GM12878 (cell line): ENCODE measurements around the gene VWA3B.

Experiments
- BRCA1 ChIP-seq: IDR thresholded peaks from 2 replicates; pipeline ENCODE4 v1.6.1; 2011; ENCODE audit warnings: low read depth, low read length, improper control_type of control experiment
- CBX3 ChIP-seq: fragments of 200-600 bp; sonication (generic); IDR thresholded peaks from 2 replicates; pipeline ENCODE4 v1.6.1; 2016; ENCODE audit warnings: low read depth, borderline replicate concordance
- CTCF ChIP-seq, 3 experiments: IDR thresholded peaks in 2 of 3; conservative IDR thresholded peaks in 1 of 3; 2 replicates each; pipeline ENCODE4 v1.5.1; 2011; ENCODE audit warnings: low read depth in 3 of 3, low read length in 3 of 3, mild to moderate bottlenecking in 3 of 3, control low read depth in 2 of 3, moderate library complexity in 2 of 3, inconsistent platforms in 1 of 3, mixed read lengths in 1 of 3; ENCODE audit not compliant: control insufficient read depth in 2 of 3, insufficient read depth in 1 of 3; ENCODE audit errors: extremely low read depth in 1 of 3
- ETV6 ChIP-seq, 2 experiments: fragments of 450-650 bp in 1 of 2; IDR thresholded peaks in 1 of 2; conservative IDR thresholded peaks in 1 of 2; 2 replicates each; pipeline ENCODE4 v1.6.1; 2014; ENCODE audit warnings: antibody characterized with exemption in 1 of 2, borderline replicate concordance in 1 of 2, low read depth in 1 of 2, mild to moderate bottlenecking in 1 of 2, moderate library complexity in 1 of 2
- EZH2 ChIP-seq: IDR thresholded peaks from 2 replicates; pipeline ENCODE4 v1.6.1; 2012; ENCODE audit warnings: low read depth, mild to moderate bottlenecking, control low read depth, inconsistent platforms, low read length, borderline replicate concordance; ENCODE audit not compliant: control insufficient read depth
- MEF2A ChIP-seq: IDR thresholded peaks from 2 replicates; pipeline ENCODE4 v1.6.1; 2011; ENCODE audit warnings: low read depth, mild to moderate bottlenecking, low read length, moderate library complexity; ENCODE audit not compliant: insufficient read depth
- NR2C2 ChIP-seq: IDR thresholded peaks from 2 replicates; pipeline ENCODE4 v1.6.1; 2011; ENCODE audit warnings: borderline replicate concordance, low read depth; ENCODE audit not compliant: control insufficient read depth, insufficient read length
- POLR2A ChIP-seq: IDR thresholded peaks from 2 replicates; pipeline ENCODE4 v1.6.1; 2011; ENCODE audit warnings: low read depth, mild to moderate bottlenecking, low read length
- POLR2AphosphoS5 ChIP-seq: IDR thresholded peaks from 2 replicates; pipeline ENCODE4 v1.6.1; 2011; ENCODE audit warnings: mild to moderate bottlenecking, low read length, inconsistent platforms
- USF2 ChIP-seq: IDR thresholded peaks from 2 replicates; pipeline ENCODE4 v1.6.1; 2011; ENCODE audit warnings: low read depth, low read length, improper control_type of control experiment, borderline replicate concordance
- ZNF274 ChIP-seq: IDR thresholded peaks from one replicate; pipeline ENCODE4 v1.8.0; 2011; ENCODE audit not compliant: insufficient read length, insufficient read depth

GRCh38 chr2:98269830-98270229 is 182.9 kb downstream of the VWA3B start:
- TF ChIP-seq ZNF274, result no peak
- no peak for TF ChIP-seq EZH2
- TF ChIP-seq POLR2A, result no peak
- no peak for TF ChIP-seq USF2
- no peak for TF ChIP-seq CTCF (IDR thresholded peaks at IDR 0.05 in 2 of 3, conservative IDR thresholded peaks at IDR 0.05 in 1 of 3; ENCODE audit: control insufficient read depth in 2 of 3, extremely low read depth in 1 of 3, insufficient read depth in 1 of 3, low read depth in 3 of 3, low read length in 3 of 3)
- TF ChIP-seq CBX3, result no peak
- TF ChIP-seq BRCA1, result no peak
- no peak for TF ChIP-seq ETV6 (conservative IDR thresholded peaks at IDR 0.05 in 1 of 2, IDR thresholded peaks at IDR 0.05 in 1 of 2; ENCODE audit: borderline replicate concordance in 1 of 2, low read depth in 1 of 2)
- TF ChIP-seq NR2C2, result no peak
- no peak for TF ChIP-seq POLR2AphosphoS5
- TF ChIP-seq MEF2A, result no peak
